Kidney (tissue), 14 donors: Measurements from ENCODE around the gene CHIC2. TPM values are rescaled to one million over a fixed set of nuclear protein-coding genes. Genes with fewer than 3 reads are reported as not detected.

Experiments used
- DNase-seq, 5 donors: peaks; one replicate each; pipeline ENCODE4 v3.0.0-alpha.2; 2013 to 2020
- FAIRE-seq: peaks from 2 replicates; lab custom pipeline; 2012; peaks lifted over from hg19 to GRCh38; lab: Jason Lieb, UNC
- H3K27ac ChIP-seq, 2 donors: one replicate each; pipeline ENCODE4 v1.7.0; 2013; ENCODE audit warnings: low read depth in 2 of 2, low read length in 2 of 2, inconsistent platforms in 1 of 2
- H3K27me3 ChIP-seq: one replicate; pipeline ENCODE4 v1.7.1; 2013; ENCODE audit warnings: low read length, inconsistent platforms; ENCODE audit not compliant: control insufficient read depth, insufficient read depth
- H3K36me3 ChIP-seq, 3 donors: one replicate each; pipeline versions ENCODE4 v1.7.0 to v1.7.1; 2013; ENCODE audit warnings: low read length in 3 of 3, control low read depth in 1 of 3, inconsistent platforms in 1 of 3; ENCODE audit not compliant: insufficient read depth in 3 of 3, control insufficient read depth in 2 of 3
- H3K4me1 ChIP-seq, 3 donors: one replicate each; pipeline versions ENCODE4 v1.7.0 to v1.7.1; 2013; ENCODE audit warnings: low read length in 3 of 3, inconsistent platforms in 1 of 3, low read depth in 1 of 3; ENCODE audit not compliant: control insufficient read depth in 2 of 3, insufficient read depth in 2 of 3
- H3K4me3 ChIP-seq, 3 donors: one replicate each; pipeline versions ENCODE4 v1.7.0 to v1.8.1; 2013; ENCODE audit warnings: low read length in 3 of 3, control low read depth in 1 of 3, inconsistent platforms in 1 of 3
- H3K9ac ChIP-seq, 3 donors: one replicate each; pipeline versions ENCODE4 v1.7.0 to v1.7.1; 2013; ENCODE audit warnings: low read length in 3 of 3, control low read depth in 1 of 3, inconsistent platforms in 1 of 3
- H3K9me3 ChIP-seq, 3 donors: one replicate each; pipeline versions ENCODE4 v1.7.0 to v1.7.1; 2013; ENCODE audit warnings: low read length in 3 of 3, control low read depth in 1 of 3, inconsistent platforms in 1 of 3; ENCODE audit not compliant: control insufficient read depth in 2 of 3, insufficient read depth in 1 of 3
- CTCF ChIP-seq: IDR thresholded peaks from 3 replicates; pipeline ENCODE4 v1.5.1; 2012; ENCODE audit warnings: mild to moderate bottlenecking, moderate library complexity, borderline replicate concordance; ENCODE audit not compliant: insufficient read depth; ENCODE audit errors: extremely low read depth
- intact Hi-C: fragments of 100-400 bp; cut with DNase I; formaldehyde crosslinking; loops from one replicate; pipeline ENCODE4 v1.11.1; 2022
- polyA plus RNA-seq: library from polyadenylated mRNA; stranded (reverse); fragments of 350-450 nt; fragmentation: Illumina TruSeq; extraction: RNeasy Lipid Tissue Mini Kit (QIAGEN cat#74804); gene quantifications from one replicate; pipeline ENCODE4 v1.2.3, GENCODE V29; 2014; ENCODE audit warnings: low read depth, low replicate concordance; ENCODE audit not compliant: insufficient read depth
- total RNA-seq: library from RNA; stranded (reverse); fragmentation: NEBNext Ultra II Directional; extraction: Animal tissue kit (Norgen Biotek cat#: 25700); gene quantifications from one replicate; pipeline ENCODE4 v1.2.1, GENCODE V29; 2021
- donor health status: control.
- donor health status: control.
- donor health status: control.
- donor health status: control.
- donor health status: control.
- donor health status: DM: yes; HTN: yes; CAD: no.
- donor health status: Normal renal cell carcinoma (clear cell type).

CHIC2 gene
- total and polyA plus RNA-seq, 2 donors from 2014 or later = 13.5 to 26.6 TPM

GRCh38 chr4:54065282-54066087 lies 1.1 kb upstream of the CHIC2 start:
- DNase-seq (no peak), FAIRE-seq (no peak)
- intact Hi-C loops = no loop called here
- peak overlapping the region in 1 of 3 donors; percentile 65 for H3K9ac ChIP-seq
- TF ChIP-seq CTCF = no peak
- peak overlapping the region; percentile 70 to 71 for H3K27ac ChIP-seq
- peak overlapping the region in 2 of 3 donors; percentile 76 to 77 for H3K4me3 ChIP-seq
- H3K27me3 ChIP-seq = no peaks in the 10 kb centered on the region
- H3K4me1 ChIP-seq = peaks cover 3 to 15% (median 5%) of the 10 kb centered on the region in 3 donors
- H3K9me3 ChIP-seq = no peaks in the 10 kb centered on the region
- no peaks in the 10 kb centered on the region for H3K36me3 ChIP-seq

- FAIRE-seq (no peak), DNase-seq (peak; percentile 51 to 88 (median 67))
- intact Hi-C loops = no loop called here
- Histone ChIP-seq H3K9ac (peak overlapping the region; percentile 58 to 92 (median 82)), H3K4me1 (peaks cover 3 to 19% (median 5%) of the 10 kb centered on the region in 3 donors), H3K36me3 (no peaks in the 10 kb centered on the region), H3K27me3 (no peaks in the 10 kb centered on the region), H3K4me3 (peak overlapping the region; percentile 77 to 97 (median 96)), H3K9me3 (no peaks in the 10 kb centered on the region), H3K27ac (peak overlapping the region; percentile 88 to 92)
- TF ChIP-seq CTCF = no peak
Measured at GRCh38 chr4:54063737-54064316, 578 bp downstream of the CHIC2 start.

GRCh38 chr4:54063229-54063628 lies 1.2 kb downstream of the CHIC2 start:
- Histone ChIP-seq H3K27me3 (no peaks in the 10 kb centered on the region), H3K36me3 (no peaks in the 10 kb centered on the region), H3K27ac (peak overlapping the region; percentile 88 to 92), H3K9ac (peak overlapping the region; percentile 58 to 92 (median 82)), H3K4me1 (peaks cover 3 to 19% (median 5%) of the 10 kb centered on the region in 3 donors), H3K9me3 (no peaks in the 10 kb centered on the region), H3K4me3 (peak overlapping the region; percentile 77 to 97 (median 96))
- intact Hi-C loops = no loop called here
- FAIRE-seq = no peak
- TF ChIP-seq CTCF = no peak
- peak in 2 of 5 donors; percentile 31 to 46 for DNase-seq
